IgD-negative memory B cell (primary cell): Measurements from ENCODE around the gene NTF3. TPM values are rescaled to one million over a fixed set of nuclear protein-coding genes. Genes with fewer than 3 reads are reported as not detected.

Experiments
- H3K27ac Mint-ChIP-seq, 3 donors: one replicate each; pipeline ENCODE4 v1.8.0; 2020 to 2022; ENCODE audit warnings: mild to moderate bottlenecking in 3 of 3, mixed read lengths in 3 of 3, moderate library complexity in 1 of 3
- H3K27me3 Mint-ChIP-seq: one replicate; pipeline ENCODE4 v1.8.0; 2021; ENCODE audit warnings: mixed read lengths
- H3K36me3 Mint-ChIP-seq: one replicate; pipeline ENCODE4 v1.8.0; 2020; ENCODE audit warnings: mild to moderate bottlenecking, mixed read lengths
- H3K4me1 Mint-ChIP-seq, 3 donors: one replicate each; pipeline ENCODE4 v1.8.0; 2020 to 2022; ENCODE audit warnings: mixed read lengths in 3 of 3, mild to moderate bottlenecking in 1 of 3
- H3K4me3 Mint-ChIP-seq, 4 donors: one replicate each; pipeline ENCODE4 v1.8.0; 2020 to 2022; ENCODE audit warnings: mild to moderate bottlenecking in 4 of 4, mixed read lengths in 4 of 4, moderate library complexity in 3 of 4
- H3K9me3 Mint-ChIP-seq, 3 donors: one replicate each; pipeline ENCODE4 v1.8.0; 2020 to 2021; ENCODE audit warnings: mixed read lengths in 3 of 3, mild to moderate bottlenecking in 1 of 3
- polyA plus RNA-seq: library from polyadenylated mRNA; unstranded; fragments of 300-500 nt; fragmentation: Illumina TruSeq; gene quantifications from one replicate; pipeline ENCODE4 v1.2.3, GENCODE V29; 2021

Gene NTF3
- polyA plus RNA-seq, 1 donor from 2014 or later = not detected

DNA sequence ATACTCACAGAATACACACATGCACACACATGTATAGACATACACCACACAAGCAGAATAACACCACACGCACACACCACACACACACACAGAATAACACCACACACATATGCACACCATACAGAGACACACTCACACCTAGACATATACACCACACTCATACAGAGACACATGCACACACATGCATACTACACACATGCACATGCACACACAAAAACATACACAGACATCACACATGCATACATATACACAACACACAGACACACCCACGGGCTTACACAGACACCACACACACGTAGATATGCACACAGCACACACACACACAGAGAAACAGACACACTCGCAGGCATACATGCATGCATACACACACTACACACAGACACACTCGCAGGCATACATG, 49.7 kb downstream of the NTF3 start:
- Mint-ChIP-seq H3K27me3 (peaks cover 2% of the 10 kb centered on the region), H3K4me1 (peaks cover 6 to 12% (median 12%) of the 10 kb centered on the region in 3 donors), H3K9me3 (no peaks in the 10 kb centered on the region), H3K36me3 (no peaks in the 10 kb centered on the region), H3K4me3 (no peak overlapping the region), H3K27ac (no peak overlapping the region)

GRCh38 chr12:5484426-5484825, 52.5 kb downstream of the NTF3 start:
- H3K36me3 Mint-ChIP-seq = no peaks in the 10 kb centered on the region
- H3K4me1 Mint-ChIP-seq = peaks cover 0 to 2% (median 0%) of the 10 kb centered on the region in 3 donors
- H3K27me3 Mint-ChIP-seq = peaks cover 1% of the 10 kb centered on the region
- no peaks in the 10 kb centered on the region for H3K9me3 Mint-ChIP-seq
- H3K27ac Mint-ChIP-seq = no peak overlapping the region
- H3K4me3 Mint-ChIP-seq = no peak overlapping the region

DNA sequence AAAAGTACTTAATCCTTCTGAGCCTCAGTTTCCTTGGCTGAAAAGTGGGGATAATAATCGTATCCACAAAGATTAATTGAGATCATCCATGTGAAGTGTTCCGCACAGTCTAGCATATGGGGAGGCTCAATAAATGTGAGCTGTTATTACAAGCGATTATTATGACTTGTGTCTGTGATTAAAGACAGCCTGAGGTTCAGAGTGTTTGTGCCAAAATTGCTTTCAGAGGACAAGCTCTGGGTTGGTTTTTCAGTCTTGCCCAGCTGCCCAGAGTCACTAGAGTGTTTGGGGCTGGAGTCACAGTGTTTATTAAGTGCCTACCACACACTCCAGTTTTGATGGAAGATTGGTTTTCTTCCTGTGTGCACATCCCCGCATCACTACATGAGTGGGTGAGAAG, 53.5 kb downstream of the NTF3 start:
- Mint-ChIP-seq H3K36me3 (peaks cover 3% of the 10 kb centered on the region), H3K27me3 (peaks cover 1% of the 10 kb centered on the region), H3K27ac (no peak overlapping the region), H3K9me3 (no peaks in the 10 kb centered on the region), H3K4me1 (peaks cover 0 to 2% (median 0%) of the 10 kb centered on the region in 3 donors), H3K4me3 (no peak overlapping the region)

DNA sequence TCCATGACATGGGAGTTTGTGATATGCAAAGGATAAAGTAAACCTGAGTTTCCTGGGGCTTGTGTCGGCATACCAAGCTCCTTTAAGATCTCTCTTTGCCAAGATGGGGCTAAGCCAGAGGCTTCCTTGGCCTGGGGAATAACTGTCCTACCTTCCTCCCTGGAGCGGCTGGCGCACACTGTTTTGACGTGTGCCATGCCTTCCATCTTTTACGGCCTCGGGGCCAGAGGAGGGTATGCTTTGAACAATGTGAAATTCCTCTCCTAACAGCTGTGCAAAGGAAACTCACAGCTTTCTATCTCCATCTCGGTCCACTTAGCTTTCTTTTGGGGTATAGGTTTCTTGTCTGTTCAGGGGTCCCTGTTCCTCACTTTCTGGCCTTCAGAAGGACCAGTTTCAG, 55.2 kb downstream of the NTF3 start:
- Mint-ChIP-seq H3K9me3 (no peaks in the 10 kb centered on the region), H3K27me3 (peaks cover 1% of the 10 kb centered on the region), H3K4me3 (no peak overlapping the region), H3K4me1 (peaks cover 0 to 2% (median 0%) of the 10 kb centered on the region in 3 donors), H3K36me3 (peaks cover 3% of the 10 kb centered on the region), H3K27ac (no peak overlapping the region)

- Mint-ChIP-seq H3K4me3 (no peak overlapping the region), H3K36me3 (peaks cover 3% of the 10 kb centered on the region), H3K4me1 (peaks cover 0 to 2% (median 0%) of the 10 kb centered on the region in 3 donors), H3K9me3 (peaks cover 0 to under 1% (median 0%) of the 10 kb centered on the region in 3 donors), H3K27me3 (peaks cover 1% of the 10 kb centered on the region), H3K27ac (no peak overlapping the region)
Measured at GRCh38 chr12:5487948-5488625, 56.2 kb downstream of the NTF3 start.

- no peak overlapping the region for H3K27ac Mint-ChIP-seq
- peaks cover 3% of the 10 kb centered on the region for H3K36me3 Mint-ChIP-seq
- peaks cover 3% of the 10 kb centered on the region for H3K27me3 Mint-ChIP-seq
- peaks cover 0 to 3% (median 0%) of the 10 kb centered on the region in 3 donors for H3K9me3 Mint-ChIP-seq
- H3K4me1 Mint-ChIP-seq = peaks cover 0 to 2% (median 0%) of the 10 kb centered on the region in 3 donors
- H3K4me3 Mint-ChIP-seq = no peak overlapping the region
Measured at GRCh38 chr12:5488626-5488955, 56.7 kb downstream of the NTF3 start.

GRCh38 chr12:5489017-5489416, 57.1 kb downstream of the NTF3 start:
- H3K36me3 Mint-ChIP-seq = peaks cover 3% of the 10 kb centered on the region
- H3K9me3 Mint-ChIP-seq = peaks cover 0 to 3% (median 0%) of the 10 kb centered on the region in 3 donors
- peaks cover 5% of the 10 kb centered on the region for H3K27me3 Mint-ChIP-seq
- H3K4me3 Mint-ChIP-seq = no peak overlapping the region
- H3K4me1 Mint-ChIP-seq = peaks cover 0 to 2% (median 0%) of the 10 kb centered on the region in 3 donors
- no peak overlapping the region for H3K27ac Mint-ChIP-seq

DNA sequence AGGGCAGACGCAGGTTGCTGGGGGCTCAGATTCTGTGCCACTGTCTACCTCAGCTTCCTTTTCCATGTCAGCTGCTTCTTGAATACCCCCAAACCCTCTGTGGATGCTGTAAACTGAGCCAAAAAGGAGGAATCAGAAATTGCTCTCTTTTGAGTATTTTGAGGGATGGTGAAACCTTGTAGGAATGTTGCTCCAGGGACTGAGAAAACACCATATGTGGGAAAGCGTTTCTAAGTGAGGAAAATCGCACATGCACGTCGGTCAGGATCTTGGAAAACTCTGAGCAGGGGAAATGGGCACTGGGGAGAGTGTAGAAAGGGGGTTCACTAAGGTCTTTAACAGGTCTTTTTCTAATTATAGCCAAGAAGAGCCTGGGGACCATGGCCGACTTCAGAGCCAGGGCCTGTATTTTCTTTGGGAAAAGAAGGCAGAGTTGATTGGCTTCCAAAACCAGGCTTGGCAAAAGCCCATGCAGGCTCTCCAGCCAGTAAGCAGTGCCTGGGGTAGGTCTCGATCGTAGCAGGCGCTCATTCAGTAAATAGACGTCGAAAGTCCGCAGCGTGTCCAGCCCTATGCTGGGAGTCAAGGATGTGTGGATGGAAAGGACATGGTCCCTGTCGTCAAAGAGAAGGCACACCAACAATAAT, 58.0 kb downstream of the NTF3 start:
- peaks cover 3% of the 10 kb centered on the region for H3K36me3 Mint-ChIP-seq
- H3K4me3 Mint-ChIP-seq = no peak overlapping the region
- H3K9me3 Mint-ChIP-seq = peaks cover 0 to 3% (median 0%) of the 10 kb centered on the region in 3 donors
- H3K27ac Mint-ChIP-seq = no peak overlapping the region
- H3K27me3 Mint-ChIP-seq = peaks cover 5% of the 10 kb centered on the region
- H3K4me1 Mint-ChIP-seq = peaks cover 0 to 2% (median 0%) of the 10 kb centered on the region in 3 donors

- no peak overlapping the region for H3K4me3 Mint-ChIP-seq
- H3K27me3 Mint-ChIP-seq = peaks cover 5% of the 10 kb centered on the region
- H3K9me3 Mint-ChIP-seq = peaks cover 0 to 3% (median 0%) of the 10 kb centered on the region in 3 donors
- peaks cover 5% of the 10 kb centered on the region for H3K36me3 Mint-ChIP-seq
- peaks cover 0 to 2% (median 0%) of the 10 kb centered on the region in 3 donors for H3K4me1 Mint-ChIP-seq
- H3K27ac Mint-ChIP-seq = no peak overlapping the region
Measured at GRCh38 chr12:5492562-5492961, 60.7 kb downstream of the NTF3 start.

DNA sequence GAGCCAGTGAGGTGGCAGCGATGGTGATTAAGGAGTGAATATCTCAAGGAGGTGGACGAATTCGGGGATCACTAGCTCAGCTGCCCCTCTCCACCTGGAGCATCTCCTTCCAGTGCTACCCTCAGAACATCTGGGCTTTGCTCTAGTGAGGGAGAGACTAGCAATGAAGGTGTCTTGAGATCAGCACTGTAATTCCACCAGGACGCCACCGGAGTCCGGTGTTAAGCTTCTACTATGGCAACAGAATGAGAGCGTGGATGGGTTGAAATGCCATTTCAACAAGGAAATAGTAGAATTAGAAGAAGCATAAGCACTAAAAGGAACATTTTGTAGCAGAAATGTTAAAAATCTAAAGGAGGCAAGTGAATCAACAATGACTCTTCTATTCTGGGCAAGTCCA, 61.1 kb downstream of the NTF3 start:
- peaks cover 0 to 3% (median 0%) of the 10 kb centered on the region in 3 donors for H3K9me3 Mint-ChIP-seq
- peaks cover 5% of the 10 kb centered on the region for H3K27me3 Mint-ChIP-seq
- no peak overlapping the region for H3K27ac Mint-ChIP-seq
- H3K36me3 Mint-ChIP-seq = peaks cover 5% of the 10 kb centered on the region
- H3K4me1 Mint-ChIP-seq = peaks cover 0 to 2% (median 0%) of the 10 kb centered on the region in 3 donors
- H3K4me3 Mint-ChIP-seq = no peak overlapping the region

- no peak overlapping the region for H3K4me3 Mint-ChIP-seq
- H3K27me3 Mint-ChIP-seq = peaks cover 3% of the 10 kb centered on the region
- H3K36me3 Mint-ChIP-seq = peaks cover 5% of the 10 kb centered on the region
- no peaks in the 10 kb centered on the region for H3K4me1 Mint-ChIP-seq
- H3K27ac Mint-ChIP-seq = no peak overlapping the region
- H3K9me3 Mint-ChIP-seq = peaks cover 0 to 3% (median 0%) of the 10 kb centered on the region in 3 donors
Measured at GRCh38 chr12:5494343-5494742, 62.4 kb downstream of the NTF3 start.

DNA sequence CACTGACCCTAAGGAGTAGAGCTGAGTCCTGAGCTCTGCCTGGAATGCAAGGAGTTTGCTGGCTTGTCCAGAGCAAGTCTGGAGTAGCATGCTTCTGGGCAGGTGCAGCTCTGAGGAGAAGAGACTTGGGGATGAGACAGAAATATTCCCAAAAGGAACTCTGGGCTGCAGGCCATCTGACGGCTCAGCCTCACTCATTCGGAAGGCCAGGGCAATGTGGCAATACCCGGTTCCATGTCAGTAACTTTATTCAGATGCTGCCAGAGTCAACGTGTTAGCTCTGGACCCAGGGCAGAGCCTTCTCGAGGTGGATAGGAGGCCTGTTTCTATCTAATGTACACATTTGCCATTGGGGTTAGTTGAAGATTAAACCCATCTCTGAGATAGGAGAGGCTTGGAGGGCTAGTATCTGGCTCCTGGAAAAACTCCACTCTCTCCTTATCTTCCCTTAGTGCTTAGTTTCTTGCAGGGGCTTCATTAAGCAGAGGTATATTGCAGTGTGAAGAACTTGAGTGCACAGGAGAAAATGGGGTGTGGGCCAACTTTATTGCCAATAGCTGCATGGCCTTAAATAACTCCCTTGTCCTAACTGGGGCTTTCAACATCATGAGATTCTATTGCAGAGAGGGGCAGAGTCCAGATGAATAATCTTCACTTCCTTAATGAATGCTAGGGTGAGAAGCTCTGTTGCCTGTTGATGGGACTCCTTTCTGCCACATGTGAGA, 65.6 kb downstream of the NTF3 start:
- H3K36me3 Mint-ChIP-seq = peaks cover 2% of the 10 kb centered on the region
- peaks cover 3% of the 10 kb centered on the region for H3K27me3 Mint-ChIP-seq
- no peak overlapping the region for H3K27ac Mint-ChIP-seq
- peaks cover 0 to 3% (median 0%) of the 10 kb centered on the region in 3 donors for H3K9me3 Mint-ChIP-seq
- no peaks in the 10 kb centered on the region for H3K4me1 Mint-ChIP-seq
- H3K4me3 Mint-ChIP-seq = no peak overlapping the region

- peaks cover 0 to 3% (median 0%) of the 10 kb centered on the region in 3 donors for H3K9me3 Mint-ChIP-seq
- no peaks in the 10 kb centered on the region for H3K4me1 Mint-ChIP-seq
- no peak overlapping the region for H3K4me3 Mint-ChIP-seq
- H3K27me3 Mint-ChIP-seq = peaks cover 3% of the 10 kb centered on the region
- H3K36me3 Mint-ChIP-seq = peaks cover 2% of the 10 kb centered on the region
- H3K27ac Mint-ChIP-seq = no peak overlapping the region
Measured at GRCh38 chr12:5498076-5498475, 66.2 kb downstream of the NTF3 start.

DNA sequence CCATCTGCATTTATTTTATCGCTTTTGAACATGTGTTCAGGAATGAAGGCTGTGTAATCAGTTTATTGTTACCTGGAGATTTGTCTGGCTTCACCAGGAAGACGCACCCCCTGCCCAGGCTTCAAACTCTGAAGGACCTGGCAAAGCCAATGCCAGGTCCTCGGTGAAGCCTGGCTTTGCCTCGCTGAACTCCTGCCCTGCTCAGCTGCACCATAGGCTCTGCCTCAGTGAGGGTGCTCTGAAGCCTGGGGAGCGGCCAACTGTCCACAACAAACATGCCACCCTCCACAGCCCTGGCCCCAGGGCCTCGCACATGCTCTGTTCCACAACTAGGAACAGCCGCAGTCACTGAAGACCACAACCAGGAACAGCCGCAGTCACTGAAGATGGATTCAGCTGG, 66.9 kb downstream of the NTF3 start:
- Mint-ChIP-seq H3K36me3 (peaks cover 2% of the 10 kb centered on the region), H3K9me3 (no peaks in the 10 kb centered on the region), H3K4me1 (no peaks in the 10 kb centered on the region), H3K27me3 (peaks cover 3% of the 10 kb centered on the region), H3K27ac (no peak overlapping the region), H3K4me3 (no peak overlapping the region)

- Mint-ChIP-seq H3K4me1 (no peaks in the 10 kb centered on the region), H3K4me3 (no peak overlapping the region), H3K27me3 (peaks cover 3% of the 10 kb centered on the region), H3K36me3 (peaks cover 2% of the 10 kb centered on the region), H3K9me3 (no peaks in the 10 kb centered on the region), H3K27ac (no peak overlapping the region)
Measured at GRCh38 chr12:5499566-5500330, 67.8 kb downstream of the NTF3 start.
